WTC11 (cell line): ENCODE results near the gene COX7B2. TPM values are rescaled to one million over a fixed set of nuclear protein-coding genes. Genes with fewer than 3 reads are reported as not detected.

Experiments used
- ATAC-seq: fragments of 200-7000 bp; cut with Tn5 transposase; 2 replicates; pipeline ENCODE4 v1.10.0; 2021; ENCODE audit warnings: mild to moderate bottlenecking, moderate library complexity
- CTCF ChIA-PET: fragments of 300-600 bp; sonication (Branson Sonifier 250); formaldehyde crosslinking; loops from one replicate; lab custom pipeline; 2021; ENCODE audit warnings: antibody characterized with exemption; lab: Charles Lee
- POLR2A ChIA-PET: fragments of 350-600 bp; sonication (Branson Sonifier 250); formaldehyde crosslinking; loops from one replicate; lab custom pipeline; 2021; ENCODE audit warnings: antibody characterized with exemption; lab: Charles Lee
- DNase-seq: peaks from one replicate; pipeline ENCODE4 v3.0.0; 2021; ENCODE audit warnings: low spot score
- H3K27ac Mint-ChIP-seq: 2 replicates; pipeline ENCODE4 v1.8.0; 2021; ENCODE audit warnings: mixed read lengths
- H3K27me3 Mint-ChIP-seq: 2 replicates; pipeline ENCODE4 v1.8.0; 2021; ENCODE audit warnings: low read depth, mild to moderate bottlenecking, moderate library complexity, mixed read lengths
- H3K36me3 Mint-ChIP-seq: 2 replicates; pipeline ENCODE4 v1.8.0; 2021; ENCODE audit warnings: mixed read lengths
- H3K4me1 Mint-ChIP-seq: 2 replicates; pipeline ENCODE4 v1.8.0; 2022; ENCODE audit warnings: mixed read lengths
- H3K4me3 Mint-ChIP-seq: 2 replicates; pipeline ENCODE4 v1.8.0; 2021; ENCODE audit warnings: mild to moderate bottlenecking, moderate library complexity, mixed read lengths
- H3K9me3 Mint-ChIP-seq: 2 replicates; pipeline ENCODE4 v1.8.0; 2021; ENCODE audit warnings: mixed read lengths
- CBFB ChIP-seq: sonication (generic); formaldehyde crosslinking; IDR thresholded peaks from 2 replicates; pipeline ENCODE4 v1.8.1; 2022; ENCODE audit warnings: mild to moderate bottlenecking, low read depth, missing genetic modification reagents
- EMX1 ChIP-seq: fragments of 250-450 bp; sonication (Bioruptor Pico); IDR thresholded peaks from 2 replicates; pipeline ENCODE4 v1.8.0; 2021; ENCODE audit warnings: mild to moderate bottlenecking
- ESRRA ChIP-seq: sonication (generic); formaldehyde crosslinking; IDR thresholded peaks from 2 replicates; pipeline ENCODE4 v1.8.1; 2022; ENCODE audit warnings: mild to moderate bottlenecking, missing genetic modification reagents, borderline replicate concordance
- FOXK1 ChIP-seq: sonication (generic); formaldehyde crosslinking; IDR thresholded peaks from 2 replicates; pipeline ENCODE4 v1.8.0; 2022; ENCODE audit warnings: mild to moderate bottlenecking, moderate library complexity, missing genetic modification reagents
- MAX ChIP-seq: sonication (generic); formaldehyde crosslinking; IDR thresholded peaks from 2 replicates; pipeline ENCODE4 v1.8.0; 2022; ENCODE audit warnings: mild to moderate bottlenecking, missing genetic modification reagents
- STAT6 ChIP-seq: sonication (generic); formaldehyde crosslinking; conservative IDR thresholded peaks from 2 replicates; pipeline ENCODE4 v1.8.1; 2023; ENCODE audit warnings: mild to moderate bottlenecking, low read depth, missing genetic modification reagents, moderate library complexity
- TCF7 ChIP-seq: sonication (generic); formaldehyde crosslinking; IDR thresholded peaks from 2 replicates; pipeline ENCODE4 v1.8.0; 2022; ENCODE audit warnings: mild to moderate bottlenecking, low read depth, missing genetic modification reagents, moderate library complexity
- TEAD4 ChIP-seq: sonication (generic); formaldehyde crosslinking; IDR thresholded peaks from 2 replicates; pipeline ENCODE4 v1.8.0; 2022; ENCODE audit warnings: mild to moderate bottlenecking, missing genetic modification reagents
- TP53 ChIP-seq: sonication (generic); formaldehyde crosslinking; IDR thresholded peaks from 2 replicates; pipeline ENCODE4 v1.8.1; 2023; ENCODE audit warnings: mild to moderate bottlenecking, missing genetic modification reagents
- ZNF121 ChIP-seq: sonication (generic); formaldehyde crosslinking; IDR thresholded peaks from 2 replicates; pipeline ENCODE4 v1.8.0; 2023; ENCODE audit warnings: missing genetic modification reagents
- ZNF219 ChIP-seq: sonication (generic); formaldehyde crosslinking; IDR thresholded peaks from 2 replicates; pipeline ENCODE4 v1.8.0; 2023; ENCODE audit warnings: missing genetic modification reagents, mild to moderate bottlenecking, borderline replicate concordance
- ZNF263 ChIP-seq: sonication (generic); formaldehyde crosslinking; IDR thresholded peaks from 2 replicates; pipeline ENCODE4 v1.8.1; 2022; ENCODE audit warnings: low read depth, mild to moderate bottlenecking, moderate library complexity, missing genetic modification reagents
- ZNF532 ChIP-seq: fragments of 250-450 bp; sonication (Bioruptor Pico); IDR thresholded peaks from 2 replicates; pipeline ENCODE4 v1.9.0; 2021; ENCODE audit warnings: mild to moderate bottlenecking, borderline replicate concordance
- total RNA-seq: library from RNA; stranded (reverse); gene quantifications from 3 replicates; pipeline ENCODE4 v1.2.3, GENCODE V29; 2021
- TF ChIP-seq, protein P1 (sequence below): fragments of 200-600 bp; IDR thresholded peaks from 2 replicates; pipeline ENCODE4 v1.8.0; 2022; ENCODE audit warnings: antibody characterized with exemption
- TF ChIP-seq, protein P2 (sequence below): fragments of 250-450 bp; sonication (Bioruptor Pico); IDR thresholded peaks from 2 replicates; pipeline ENCODE4 v1.9.0; 2021; ENCODE audit warnings: moderate library complexity, mild to moderate bottlenecking, inconsistent platforms, borderline replicate concordance

COX7B2 gene
- total RNA-seq, 1 experiment from 2014 or later = not detected

- Mint-ChIP-seq H3K27me3 (no peaks in the 10 kb centered on the region), H3K4me3 (no peak overlapping the region), H3K27ac (no peak overlapping the region), H3K36me3 (0 out of 2 replicates have a peak, but pooled peaks cover 6% of the 10 kb centered on the region), H3K4me1 (no peaks in the 10 kb centered on the region), H3K9me3 (peaks cover 21% of the 10 kb centered on the region)
- TF ChIP-seq CBFB (CRISPR knock-in tag) (no peak), ZNF219 (no peak), ESRRA (no peak), ZNF121 (CRISPR knock-in tag) (no peak), TP53 (CRISPR knock-in tag) (no peak), TCF7 (CRISPR knock-in tag) (no peak), STAT6 (CRISPR knock-in tag) (no peak), ZNF263 (CRISPR knock-in tag) (no peak)
- TF ChIP-seq, protein P1, sequence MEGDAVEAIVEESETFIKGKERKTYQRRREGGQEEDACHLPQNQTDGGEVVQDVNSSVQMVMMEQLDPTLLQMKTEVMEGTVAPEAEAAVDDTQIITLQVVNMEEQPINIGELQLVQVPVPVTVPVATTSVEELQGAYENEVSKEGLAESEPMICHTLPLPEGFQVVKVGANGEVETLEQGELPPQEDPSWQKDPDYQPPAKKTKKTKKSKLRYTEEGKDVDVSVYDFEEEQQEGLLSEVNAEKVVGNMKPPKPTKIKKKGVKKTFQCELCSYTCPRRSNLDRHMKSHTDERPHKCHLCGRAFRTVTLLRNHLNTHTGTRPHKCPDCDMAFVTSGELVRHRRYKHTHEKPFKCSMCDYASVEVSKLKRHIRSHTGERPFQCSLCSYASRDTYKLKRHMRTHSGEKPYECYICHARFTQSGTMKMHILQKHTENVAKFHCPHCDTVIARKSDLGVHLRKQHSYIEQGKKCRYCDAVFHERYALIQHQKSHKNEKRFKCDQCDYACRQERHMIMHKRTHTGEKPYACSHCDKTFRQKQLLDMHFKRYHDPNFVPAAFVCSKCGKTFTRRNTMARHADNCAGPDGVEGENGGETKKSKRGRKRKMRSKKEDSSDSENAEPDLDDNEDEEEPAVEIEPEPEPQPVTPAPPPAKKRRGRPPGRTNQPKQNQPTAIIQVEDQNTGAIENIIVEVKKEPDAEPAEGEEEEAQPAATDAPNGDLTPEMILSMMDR = no peak
- DNase-seq (no peak), ATAC-seq (no peak)
- ChIA-PET POLR2A (no interaction called here), CTCF (no interaction called here)
Measured at GRCh38 chr4:46830971-46831454, 78.0 kb downstream of the COX7B2 start.

DNA sequence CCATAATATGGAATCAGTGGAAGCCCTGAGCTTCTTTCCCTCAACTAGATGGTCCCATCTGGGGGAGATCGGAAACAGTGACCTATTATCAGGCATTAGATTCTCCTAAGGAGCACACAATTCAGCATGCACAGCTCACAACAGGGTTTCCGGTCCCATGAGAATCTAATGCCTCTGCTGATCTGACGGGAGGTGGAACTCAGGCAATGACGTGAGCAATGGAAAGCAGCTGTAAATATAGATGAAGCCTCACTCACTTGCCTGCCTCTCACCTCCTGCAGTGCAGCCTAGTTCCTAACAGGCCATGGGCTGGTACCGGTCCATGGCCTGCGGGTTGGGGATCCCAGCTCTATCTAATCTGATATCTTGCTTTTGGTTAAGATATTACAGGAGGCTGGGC, 88.9 kb downstream of the COX7B2 start:
- TF ChIP-seq, protein P2, sequence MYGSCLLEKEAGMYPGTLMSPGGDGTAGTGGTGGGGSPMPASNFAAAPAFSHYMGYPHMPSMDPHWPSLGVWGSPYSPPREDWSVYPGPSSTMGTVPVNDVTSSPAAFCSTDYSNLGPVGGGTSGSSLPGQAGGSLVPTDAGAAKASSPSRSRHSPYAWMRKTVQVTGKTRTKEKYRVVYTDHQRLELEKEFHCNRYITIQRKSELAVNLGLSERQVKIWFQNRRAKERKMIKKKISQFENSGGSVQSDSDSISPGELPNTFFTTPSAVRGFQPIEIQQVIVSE (CRISPR knock-in tag) = no peak
- TF ChIP-seq MAX (CRISPR knock-in tag) (no peak), FOXK1 (CRISPR knock-in tag) (no peak), TEAD4 (no peak), EMX1 (CRISPR knock-in tag) (no peak), ZNF532 (CRISPR knock-in tag) (no peak)
- TF ChIP-seq, all 79 proteins: peak for 0
- Mint-ChIP-seq H3K36me3 (peaks cover 4% of the 10 kb centered on the region), H3K27me3 (no peaks in the 10 kb centered on the region), H3K27ac (no peak overlapping the region), H3K9me3 (peaks cover 7% of the 10 kb centered on the region), H3K4me3 (no peak overlapping the region), H3K4me1 (peaks cover 7% of the 10 kb centered on the region)
- ChIA-PET POLR2A (no interaction called here), CTCF (interaction anchor here (0.9 kb wide), 1 partner anchor 35 kb away, joined by 3 read pairs; no protein-coding TSS in a partner anchor)
- ATAC-seq (no peak), DNase-seq (no peak)
